IMR-90 (cell line): Measurements from ENCODE around the gene POMGNT1. TPM values are rescaled to one million over a fixed set of nuclear protein-coding genes. Genes with fewer than 3 reads are reported as not detected.

Source experiments
- ATAC-seq: fragments of 200-7000 bp; cut with Tn5 transposase; 2 replicates; pipeline ENCODE4 v1.9.1; 2020; ENCODE audit warnings: low read depth, mild to moderate bottlenecking, moderate library complexity
- BruUV-seq: library from RNA; stranded (reverse); fragments of 400-500 nt; replicated peaks from 2 replicates; lab custom pipeline; 2021; lab: Mats Ljungman, UMichigan
- CTCF ChIA-PET: fragments of 300-600 bp; formaldehyde crosslinking; extraction: SDS; loops from one replicate; lab custom pipeline; 2021; ENCODE audit warnings: antibody characterized with exemption; lab: Yijun Ruan, JAX
- POLR2A ChIA-PET: fragments of 300-600 bp; sonication (Branson Sonifier 250); formaldehyde crosslinking; loops from one replicate; lab custom pipeline; 2022; ENCODE audit warnings: antibody characterized with exemption; ENCODE audit not compliant: unreplicated experiment; lab: Charles Lee
- DNase-seq: peaks from one replicate; pipeline ENCODE4 v3.0.0; 2013
- H2AFZ ChIP-seq: replicated peaks from 2 replicates; pipeline ENCODE3; 2013; ENCODE audit warnings: low read length, mild to moderate bottlenecking; ENCODE audit not compliant: poor library complexity
- H2AK5ac ChIP-seq: 2 replicates; pipeline ENCODE4 v1.6.1; 2013; ENCODE audit warnings: low read depth, low read length, inconsistent platforms
- H2AK9ac ChIP-seq: replicated peaks from 2 replicates; pipeline ENCODE3; 2013; ENCODE audit warnings: mild to moderate bottlenecking, low read depth, low read length, moderate library complexity; ENCODE audit not compliant: poor library complexity
- H2BK120ac ChIP-seq: 2 replicates; pipeline ENCODE4 v1.6.1; 2013; ENCODE audit warnings: low read depth, low read length, inconsistent platforms
- H2BK15ac ChIP-seq: 3 replicates; pipeline ENCODE4 v1.6.1; 2013; ENCODE audit warnings: low read depth, low read length, inconsistent platforms
- H2BK20ac ChIP-seq: 2 replicates; pipeline ENCODE4 v1.6.1; 2013; ENCODE audit warnings: low read depth, mild to moderate bottlenecking, inconsistent platforms, low read length, moderate library complexity
- H2BK5ac ChIP-seq: 2 replicates; pipeline ENCODE4 v1.6.1; 2013; ENCODE audit warnings: mild to moderate bottlenecking, low read depth, low read length, inconsistent platforms; ENCODE audit not compliant: poor library complexity, severe bottlenecking
- H3K14ac ChIP-seq: replicated peaks from 2 replicates; pipeline ENCODE4 v1.6.1; 2013; ENCODE audit warnings: low read depth, low read length, inconsistent platforms
- H3K18ac ChIP-seq: 2 replicates; pipeline ENCODE4 v1.6.1; 2013; ENCODE audit warnings: low read depth, low read length, control low read depth
- H3K23ac ChIP-seq: 2 replicates; pipeline ENCODE4 v1.6.1; 2013; ENCODE audit warnings: low read depth, low read length, inconsistent platforms
- H3K27ac ChIP-seq: 2 replicates; pipeline ENCODE4 v1.5.1; 2013; ENCODE audit warnings: mild to moderate bottlenecking, control low read depth, low read length; ENCODE audit not compliant: insufficient read depth
- H3K27me3 ChIP-seq: 2 replicates; pipeline ENCODE4 v1.6.1; 2013; ENCODE audit warnings: low read length; ENCODE audit not compliant: control insufficient read depth, insufficient read depth
- H3K36me3 ChIP-seq: 2 replicates; pipeline ENCODE4 v1.6.1; 2013; ENCODE audit warnings: low read length, mixed read lengths; ENCODE audit not compliant: control insufficient read depth, insufficient read depth
- H3K4ac ChIP-seq: 2 replicates; pipeline ENCODE4 v1.6.1; 2013; ENCODE audit warnings: low read depth, low read length, inconsistent platforms
- H3K4me1 ChIP-seq: 2 replicates; pipeline ENCODE4 v1.6.1; 2013; ENCODE audit warnings: low read length, mixed read lengths; ENCODE audit not compliant: control insufficient read depth, insufficient read depth
- H3K4me2 ChIP-seq: 2 replicates; pipeline ENCODE4 v1.6.1; 2013; ENCODE audit warnings: low read depth, mild to moderate bottlenecking, control low read depth, low read length, moderate library complexity
- H3K4me3 ChIP-seq: 2 replicates; pipeline ENCODE4 v1.5.1; 2013; ENCODE audit warnings: low read depth, mild to moderate bottlenecking, control low read depth, low read length, moderate library complexity; ENCODE audit not compliant: insufficient read depth
- H3K56ac ChIP-seq: 2 replicates; pipeline ENCODE4 v1.6.1; 2013; ENCODE audit warnings: low read length, inconsistent platforms; ENCODE audit not compliant: insufficient read depth; ENCODE audit errors: extremely low read depth
- H3K79me1 ChIP-seq, 2 experiments: 2 replicates each; pipeline ENCODE4 v1.6.1; 2013; ENCODE audit warnings: low read length in 2 of 2, inconsistent platforms in 1 of 2, low read depth in 1 of 2
- H3K9ac ChIP-seq: 2 replicates; pipeline ENCODE4 v1.6.1; 2013; ENCODE audit warnings: low read depth, low read length, control low read depth
- H3K9me1 ChIP-seq: 2 replicates; pipeline ENCODE4 v1.6.1; 2013; ENCODE audit warnings: low read length, inconsistent platforms; ENCODE audit not compliant: insufficient read depth
- H3K9me3 ChIP-seq: 2 replicates; pipeline ENCODE4 v1.6.1; 2013; ENCODE audit warnings: low read length; ENCODE audit not compliant: control insufficient read depth, insufficient read depth
- H4K20me1 ChIP-seq: 2 replicates; pipeline ENCODE4 v1.6.1; 2013; ENCODE audit warnings: low read length, inconsistent platforms; ENCODE audit not compliant: insufficient read depth
- H4K5ac ChIP-seq: 2 replicates; pipeline ENCODE4 v1.6.1; 2013; ENCODE audit warnings: mild to moderate bottlenecking, low read depth, low read length, control low read depth
- H4K8ac ChIP-seq, 2 experiments: 2 replicates each; pipeline ENCODE4 v1.6.1; 2013; ENCODE audit warnings: low read depth in 2 of 2, low read length in 2 of 2, control low read depth in 1 of 2, inconsistent platforms in 1 of 2
- H4K91ac ChIP-seq: 2 replicates; pipeline ENCODE4 v1.6.1; 2013; ENCODE audit warnings: low read depth, low read length, inconsistent platforms; ENCODE audit not compliant: insufficient read depth
- BHLHE40 ChIP-seq: fragments of 150-350 bp; IDR thresholded peaks from 2 replicates; pipeline ENCODE4 v1.6.1; 2016; ENCODE audit warnings: mild to moderate bottlenecking, low read depth, low read length
- CEBPB ChIP-seq: IDR thresholded peaks from 2 replicates; pipeline ENCODE4 v1.6.1; 2012; ENCODE audit warnings: low read depth, low read length, improper control_type of control experiment
- CHD1 ChIP-seq: IDR thresholded peaks from 2 replicates; pipeline ENCODE4 v1.6.1; 2012; ENCODE audit warnings: low read depth, low read length, improper control_type of control experiment
- FOS ChIP-seq: fragments of 150-350 bp; IDR thresholded peaks from 2 replicates; pipeline ENCODE4 v1.6.1; 2016; ENCODE audit warnings: low read depth, low read length
- MAFK ChIP-seq: IDR thresholded peaks from 2 replicates; pipeline ENCODE4 v1.6.1; 2012; ENCODE audit warnings: low read depth, low read length, improper control_type of control experiment
- MAZ ChIP-seq: IDR thresholded peaks from 2 replicates; pipeline ENCODE4 v1.6.1; 2012; ENCODE audit warnings: low read depth, mild to moderate bottlenecking, low read length, improper control_type of control experiment, moderate library complexity, borderline replicate concordance
- MXI1 ChIP-seq: IDR thresholded peaks from 2 replicates; pipeline ENCODE4 v1.6.1; 2012; ENCODE audit warnings: low read depth, mild to moderate bottlenecking, low read length, moderate library complexity, borderline replicate concordance
- NFE2L2 ChIP-seq: fragments of 150-350 bp; IDR thresholded peaks from 2 replicates; pipeline ENCODE4 v1.6.1; 2016; ENCODE audit warnings: low read depth, mild to moderate bottlenecking, low read length
- POLR2A ChIP-seq: IDR thresholded peaks from 2 replicates; pipeline ENCODE4 v1.6.1; 2012; ENCODE audit warnings: mild to moderate bottlenecking, low read depth, low read length
- RAD21 ChIP-seq: IDR thresholded peaks from 2 replicates; pipeline ENCODE4 v1.6.1; 2012; ENCODE audit warnings: low read length, improper control_type of control experiment
- RCOR1 ChIP-seq: IDR thresholded peaks from 2 replicates; pipeline ENCODE4 v1.6.1; 2012; ENCODE audit warnings: mild to moderate bottlenecking, low read length, improper control_type of control experiment; ENCODE audit not compliant: insufficient replicate concordance
- RFX5 ChIP-seq: IDR thresholded peaks from 2 replicates; pipeline ENCODE4 v1.8.0; 2012; ENCODE audit warnings: low read depth, mild to moderate bottlenecking, low read length, moderate library complexity
- SMC3 ChIP-seq: fragments of 150-350 bp; IDR thresholded peaks from 2 replicates; pipeline ENCODE4 v1.6.1; 2016; ENCODE audit warnings: low read depth, mild to moderate bottlenecking, antibody characterized with exemption, low read length, moderate library complexity
- WGBS, 2 experiments: methylation state at CpG; one replicate each; pipeline versions ENCODE4 v1.1.5 to v1.1.7; 2013; ENCODE audit warnings: missing lambda C conversion rate in 2 of 2; ENCODE audit not compliant: insufficient read length in 1 of 2; ENCODE audit errors: extremely low coverage in 2 of 2; 5-methylcytosine and 5-hydroxymethylcytosine counted together
- dilution Hi-C: fragments of 300-500 bp; cut with HindIII; formaldehyde crosslinking; loops from one replicate; pipeline ENCODE4 v1.14.3; 2018; ENCODE audit warnings: low sequenced_read_pairs; ENCODE audit not compliant: unreplicated experiment
- in situ Hi-C: fragments of 300-500 bp; cut with MboI; formaldehyde crosslinking; loops from 3 replicates; pipeline ENCODE4 v1.14.3; 2019; ENCODE audit warnings: low sequenced_read_pairs, inconsistent platforms, mixed read lengths
- intact Hi-C: fragments of 100-400 bp; cut with micrococcal nuclease; formaldehyde crosslinking; loops from 2 replicates; pipeline ENCODE4 v1.10.0; 2022
- polyA plus RNA-seq, 3 experiments: library from polyadenylated mRNA; depleted of rRNA; stranded (reverse); fragments of >200 nt; gene quantifications; 2 replicates each; pipeline ENCODE4 v1.2.3, GENCODE V29; 2012; ENCODE audit warnings: low replicate concordance in 1 of 3
- total RNA-seq: library from RNA; depleted of rRNA; stranded (reverse); fragments of >200 nt; gene quantifications from 2 replicates; pipeline ENCODE4 v1.2.3, GENCODE V29; 2012
- TF ChIP-seq, protein P1 (sequence below): fragments of 150-350 bp; IDR thresholded peaks from 2 replicates; pipeline ENCODE4 v1.6.1; 2016; ENCODE audit warnings: low read depth, mild to moderate bottlenecking, low read length, moderate library complexity, borderline replicate concordance
- TF ChIP-seq, protein P2 (sequence below): conservative IDR thresholded peaks from 2 replicates; pipeline ENCODE4 v1.5.1; 2012; ENCODE audit warnings: mild to moderate bottlenecking, low read depth, low read length, improper control_type of control experiment
- TF ChIP-seq, protein P3 (sequence below): fragments of 150-350 bp; IDR thresholded peaks from 2 replicates; pipeline ENCODE4 v1.6.1; 2017; ENCODE audit warnings: mild to moderate bottlenecking, antibody characterized with exemption, low read length, low read depth

Gene POMGNT1
- total and polyA plus RNA-seq, 2 of the 4 experiments (the other 2 are of a cell fraction), result 54.8 to 65.3 TPM

DNA sequence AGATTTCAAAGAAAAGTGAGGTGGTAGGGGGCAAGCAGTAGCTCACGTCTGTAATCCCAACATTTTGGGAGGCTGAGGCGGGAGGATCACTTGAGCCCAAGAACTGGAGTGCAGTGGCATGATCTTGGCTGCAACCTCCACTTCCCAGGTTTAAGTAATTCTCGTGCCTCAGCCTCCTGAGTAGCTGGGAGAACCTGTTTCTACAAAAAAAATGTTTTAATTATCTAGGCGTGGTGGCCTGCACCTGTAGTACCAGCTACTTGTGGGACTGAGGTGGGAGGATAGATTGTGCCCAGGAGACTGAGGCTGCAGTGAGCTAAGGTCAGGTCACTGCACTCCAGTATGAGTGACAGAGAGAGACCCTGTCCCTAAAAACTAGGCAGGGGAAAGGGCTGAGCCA, 25.9 kb downstream of the POMGNT1 start:
- Histone ChIP-seq H3K14ac (no peak overlapping the region), H3K4me3 (no peak overlapping the region), H2BK5ac (no peak overlapping the region), H2AK5ac (no peak overlapping the region), H2BK20ac (no peak overlapping the region), H4K91ac (no peak overlapping the region), H3K79me1 (no peaks in the 10 kb centered on the region), H3K27ac (no peak overlapping the region), H3K9me3 (no peaks in the 10 kb centered on the region), H3K27me3 (peaks cover 24% of the 10 kb centered on the region), H3K4me2 (no peak overlapping the region), H4K8ac (no peak overlapping the region), H2AFZ (no peak overlapping the region), H2BK15ac (no peak overlapping the region), H3K9me1 (peaks cover 9% of the 10 kb centered on the region), H3K56ac (no peak overlapping the region), H3K36me3 (no peaks in the 10 kb centered on the region), H3K4me1 (peaks cover 5% of the 10 kb centered on the region), H3K9ac (no peak overlapping the region), H3K23ac (no peak overlapping the region), H2AK9ac (no peak overlapping the region), H4K5ac (no peak overlapping the region), H4K20me1 (no peaks in the 10 kb centered on the region), H3K18ac (no peak overlapping the region), H3K4ac (no peak overlapping the region), H2BK120ac (no peak overlapping the region)
- DNase-seq, result no peak
- 92% methylated on average over 2 of the region's 4 CpGs; no CpG with 5 or more reads in 1 of the 2 experiments for WGBS, 2 experiments
- intact Hi-C loops, result no loop called here
- in situ Hi-C loops, result no loop called here
- POLR2A ChIA-PET, result no interaction called here
- dilution Hi-C loops, result no loop called here
- BruUV-seq, result no TSS peak
- TF ChIP-seq, protein P1, sequence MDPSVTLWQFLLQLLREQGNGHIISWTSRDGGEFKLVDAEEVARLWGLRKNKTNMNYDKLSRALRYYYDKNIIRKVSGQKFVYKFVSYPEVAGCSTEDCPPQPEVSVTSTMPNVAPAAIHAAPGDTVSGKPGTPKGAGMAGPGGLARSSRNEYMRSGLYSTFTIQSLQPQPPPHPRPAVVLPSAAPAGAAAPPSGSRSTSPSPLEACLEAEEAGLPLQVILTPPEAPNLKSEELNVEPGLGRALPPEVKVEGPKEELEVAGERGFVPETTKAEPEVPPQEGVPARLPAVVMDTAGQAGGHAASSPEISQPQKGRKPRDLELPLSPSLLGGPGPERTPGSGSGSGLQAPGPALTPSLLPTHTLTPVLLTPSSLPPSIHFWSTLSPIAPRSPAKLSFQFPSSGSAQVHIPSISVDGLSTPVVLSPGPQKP, result no peak
- no peak for TF ChIP-seq POLR2A
- TF ChIP-seq, protein P2, sequence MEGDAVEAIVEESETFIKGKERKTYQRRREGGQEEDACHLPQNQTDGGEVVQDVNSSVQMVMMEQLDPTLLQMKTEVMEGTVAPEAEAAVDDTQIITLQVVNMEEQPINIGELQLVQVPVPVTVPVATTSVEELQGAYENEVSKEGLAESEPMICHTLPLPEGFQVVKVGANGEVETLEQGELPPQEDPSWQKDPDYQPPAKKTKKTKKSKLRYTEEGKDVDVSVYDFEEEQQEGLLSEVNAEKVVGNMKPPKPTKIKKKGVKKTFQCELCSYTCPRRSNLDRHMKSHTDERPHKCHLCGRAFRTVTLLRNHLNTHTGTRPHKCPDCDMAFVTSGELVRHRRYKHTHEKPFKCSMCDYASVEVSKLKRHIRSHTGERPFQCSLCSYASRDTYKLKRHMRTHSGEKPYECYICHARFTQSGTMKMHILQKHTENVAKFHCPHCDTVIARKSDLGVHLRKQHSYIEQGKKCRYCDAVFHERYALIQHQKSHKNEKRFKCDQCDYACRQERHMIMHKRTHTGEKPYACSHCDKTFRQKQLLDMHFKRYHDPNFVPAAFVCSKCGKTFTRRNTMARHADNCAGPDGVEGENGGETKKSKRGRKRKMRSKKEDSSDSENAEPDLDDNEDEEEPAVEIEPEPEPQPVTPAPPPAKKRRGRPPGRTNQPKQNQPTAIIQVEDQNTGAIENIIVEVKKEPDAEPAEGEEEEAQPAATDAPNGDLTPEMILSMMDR, result no peak
- TF ChIP-seq RCOR1, result no peak
- no peak for TF ChIP-seq MAFK
- no peak for TF ChIP-seq BHLHE40
- TF ChIP-seq RAD21, result no peak
- no peak for TF ChIP-seq CEBPB
- TF ChIP-seq RFX5, result no peak
- no peak for TF ChIP-seq MAZ
- TF ChIP-seq, protein P3, sequence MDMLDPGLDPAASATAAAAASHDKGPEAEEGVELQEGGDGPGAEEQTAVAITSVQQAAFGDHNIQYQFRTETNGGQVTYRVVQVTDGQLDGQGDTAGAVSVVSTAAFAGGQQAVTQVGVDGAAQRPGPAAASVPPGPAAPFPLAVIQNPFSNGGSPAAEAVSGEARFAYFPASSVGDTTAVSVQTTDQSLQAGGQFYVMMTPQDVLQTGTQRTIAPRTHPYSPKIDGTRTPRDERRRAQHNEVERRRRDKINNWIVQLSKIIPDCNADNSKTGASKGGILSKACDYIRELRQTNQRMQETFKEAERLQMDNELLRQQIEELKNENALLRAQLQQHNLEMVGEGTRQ, result no peak
- no peak for TF ChIP-seq FOS
- no peak for TF ChIP-seq NFE2L2
- TF ChIP-seq MXI1, result no peak
- no peak for TF ChIP-seq SMC3
- no peak for TF ChIP-seq CHD1
- CTCF ChIA-PET, result interaction anchor here (0.6 kb wide), 1 partner anchor 10 kb away, joined by 3 read pairs; no protein-coding TSS in a partner anchor
- no peak for ATAC-seq
